Measurements from ENCODE around the gene LAMA2. TPM values are rescaled to one million over a fixed set of nuclear protein-coding genes. Genes with fewer than 3 reads are reported as not detected.

The LAMA2 gene
- total and polyA plus RNA-seq, 2 donors (not counting 3 experiments of a cell fraction or from before 2014, with no cell fraction given), result 0.51 to 0.75 TPM

- no peak overlapping the region for H3K27ac ChIP-seq (ENCODE audit: insufficient read depth, low read depth, low read length)
- TF ChIP-seq POLR2A (IDR thresholded peaks at IDR 0.05; ENCODE audit: low read depth, low read length), result no peak
- H3K4me1 ChIP-seq (ENCODE audit: control insufficient read depth, extremely low read depth, insufficient read depth, low read length), result no peaks in the 10 kb centered on the region
- FAIRE-seq (no peak), DNase-seq (ENCODE audit: low read depth, low spot score) (no peak)
- dilution Hi-C loops (cut with MboI; ENCODE audit: extremely low pct_ligation_motif_present, low sequenced_read_pairs), result no loop called here
- intact Hi-C loops (cut with micrococcal nuclease), result no loop called here
- H3K4me2 ChIP-seq (ENCODE audit: insufficient read depth, low read length), result no peak overlapping the region
- H3K9ac ChIP-seq (replicated peaks; ENCODE audit: extremely low read depth, insufficient read depth, low read length), result no peak overlapping the region
- H3K9me1 ChIP-seq (replicated peaks; ENCODE audit: control insufficient read depth, extremely low read depth, insufficient read depth, low read length), result no peaks in the 10 kb centered on the region
- peaks cover 0 to 6% of the 10 kb centered on the region in 2 experiments for H3K27me3 ChIP-seq (ENCODE audit: control insufficient read depth in 2 of 2, insufficient read depth in 2 of 2, low read length in 2 of 2)
- no peak overlapping the region for H3K4me3 ChIP-seq (replicated peaks in 1 of 3; ENCODE audit: insufficient read depth in 1 of 3, low read depth in 1 of 3, low read length in 3 of 3)
- no peaks in the 10 kb centered on the region for H3K9me3 ChIP-seq (replicated peaks; ENCODE audit: control insufficient read depth, insufficient read depth, low read length)
- no peaks in the 10 kb centered on the region for H3K36me3 ChIP-seq (ENCODE audit: control insufficient read depth in 2 of 2, extremely low read depth in 1 of 2, insufficient read depth in 2 of 2, low read length in 2 of 2)
- CTCF ChIA-PET, result interaction anchor here (2.0 kb wide), 1 partner anchor 11 kb away, joined by 10 read pairs; no protein-coding TSS in a partner anchor
- H4K20me1 ChIP-seq (replicated peaks; ENCODE audit: control insufficient read depth, extremely low read depth, insufficient read depth, low read length), result no peaks in the 10 kb centered on the region
- no peaks in the 10 kb centered on the region for H3K79me2 ChIP-seq (ENCODE audit: control insufficient read depth, insufficient read depth, low read length)
- no TSS peak for BruUV-seq (replicated peaks)
- H2AFZ ChIP-seq (ENCODE audit: low read depth, low read length), result no peak overlapping the region
- POLR2A ChIA-PET, result no interaction called here
Observed at GRCh38 chr6:129073051-129073450, 190.1 kb downstream of the LAMA2 start.

- dilution Hi-C loops (cut with MboI; ENCODE audit: extremely low pct_ligation_motif_present, low sequenced_read_pairs), result no loop called here
- Histone ChIP-seq H3K9me1 (replicated peaks; ENCODE audit: control insufficient read depth, extremely low read depth, insufficient read depth, low read length) (no peaks in the 10 kb centered on the region), H3K27ac (ENCODE audit: insufficient read depth, low read depth, low read length) (no peak overlapping the region), H3K4me2 (ENCODE audit: insufficient read depth, low read length) (no peak overlapping the region), H3K9me3 (replicated peaks; ENCODE audit: control insufficient read depth, insufficient read depth, low read length) (no peaks in the 10 kb centered on the region), H2AFZ (ENCODE audit: low read depth, low read length) (no peak overlapping the region), H3K9ac (replicated peaks; ENCODE audit: extremely low read depth, insufficient read depth, low read length) (no peak overlapping the region), H4K20me1 (replicated peaks; ENCODE audit: control insufficient read depth, extremely low read depth, insufficient read depth, low read length) (no peaks in the 10 kb centered on the region), H3K27me3 (ENCODE audit: control insufficient read depth in 2 of 2, insufficient read depth in 2 of 2, low read length in 2 of 2) (peaks cover 0 to 1% of the 10 kb centered on the region in 2 experiments), H3K4me1 (ENCODE audit: control insufficient read depth, extremely low read depth, insufficient read depth, low read length) (no peaks in the 10 kb centered on the region), H3K36me3 (ENCODE audit: control insufficient read depth in 2 of 2, extremely low read depth in 1 of 2, insufficient read depth in 2 of 2, low read length in 2 of 2) (no peaks in the 10 kb centered on the region), H3K79me2 (ENCODE audit: control insufficient read depth, insufficient read depth, low read length) (no peaks in the 10 kb centered on the region), H3K4me3 (replicated peaks in 1 of 3; ENCODE audit: insufficient read depth in 1 of 3, low read depth in 1 of 3, low read length in 3 of 3) (no peak overlapping the region)
- no peak for TF ChIP-seq JUN (IDR thresholded peaks at IDR 0.05; ENCODE audit: borderline replicate concordance, insufficient read depth, insufficient read length, low read depth)
- TF ChIP-seq MAX (IDR thresholded peaks at IDR 0.05; ENCODE audit: insufficient read depth, insufficient read length), result no peak
- no peak for TF ChIP-seq POLR2A (IDR thresholded peaks at IDR 0.05; ENCODE audit: low read depth, low read length)
- TF ChIP-seq FOS (IDR thresholded peaks at IDR 0.05; ENCODE audit: borderline replicate concordance, insufficient read depth, low read length), result no peak
- TF ChIP-seq POLR2AphosphoS5 (IDR thresholded peaks at IDR 0.05; ENCODE audit: insufficient read depth, low read depth, low read length), result no peak
- TF ChIP-seq GATA2 (IDR thresholded peaks at IDR 0.05; ENCODE audit: insufficient read depth, insufficient read length, low read depth, low read length), result no peak
- no peak for TF ChIP-seq MYC (IDR thresholded peaks at IDR 0.05; ENCODE audit: low read depth, low read length)
- no peak for FAIRE-seq
- ChIA-PET CTCF (interaction anchor here (0.9 to 1.2 kb wide), 3 partner anchors 9 to 183 kb away, joined by 3 to 6 read pairs (median 4); no protein-coding TSS in a partner anchor), POLR2A (no interaction called here)
- intact Hi-C loops (cut with micrococcal nuclease), result no loop called here
- no TSS peak for BruUV-seq (replicated peaks)
- peak; percentile 13 for DNase-seq (ENCODE audit: low read depth, low spot score)
Observed at GRCh38 chr6:129073691-129074395, 190.9 kb downstream of the LAMA2 start.

Measured in endothelial cell of umbilical vein (primary cell).